ENCODE data around the gene ADK. TPM values are rescaled to one million over a fixed set of nuclear protein-coding genes. Genes with fewer than 3 reads are reported as not detected.

ADK gene
- total and polyA plus RNA-seq, 2 experiments from 2014 or later: 39.9 to 53.0 TPM

DNA sequence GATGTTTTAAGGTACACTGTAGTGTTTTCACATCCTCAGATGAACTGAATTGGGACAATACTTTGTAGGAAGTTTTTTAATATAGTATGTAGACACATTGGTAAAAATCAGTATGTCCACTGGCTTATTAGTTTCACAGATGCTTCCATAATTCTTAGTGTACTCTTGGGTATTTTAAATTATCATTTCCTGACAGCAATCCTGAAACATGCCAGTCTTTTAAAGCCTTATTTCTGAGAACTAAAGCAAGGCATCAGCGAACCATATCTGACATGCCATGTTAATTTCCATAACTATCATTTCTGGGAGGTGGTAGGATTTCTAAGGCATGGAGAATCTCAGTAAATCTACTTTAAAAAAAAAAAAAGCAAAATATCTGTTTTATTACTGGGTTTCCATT lies 266.4 kb downstream of the ADK start:
- Histone ChIP-seq H2AFZ (no peak overlapping the region), H3K9me2 (ENCODE audit: insufficient read depth) (no peaks in the 10 kb centered on the region), H4K20me1 (replicated peaks; ENCODE audit: insufficient read depth) (no peaks in the 10 kb centered on the region), H3K4me2 (no peak overlapping the region), H3K79me2 (replicated peaks; ENCODE audit: insufficient read depth) (no peaks in the 10 kb centered on the region), H3F3A (replicated peaks; ENCODE audit: low read depth) (no peaks in the 10 kb centered on the region), H3K4me1 (ENCODE audit: insufficient read depth) (peaks cover 59% of the 10 kb centered on the region), H3K4me3 (no peak overlapping the region), H3K27ac (ENCODE audit: low read depth) (peak overlapping the region; percentile 83), H3K27me3 (ENCODE audit: insufficient read depth) (no peaks in the 10 kb centered on the region), H3K36me3 (ENCODE audit: insufficient read depth) (no peaks in the 10 kb centered on the region)
- Mint-ChIP-seq H3K36me3 (ENCODE audit: low read depth) (peaks cover 11% of the 10 kb centered on the region; the same call in 2 of the 3 replicates), H3K4me1 (peaks cover 52% of the 10 kb centered on the region), H3K27me3 (ENCODE audit: insufficient read depth, low read depth, poor library complexity) (no peaks in the 10 kb centered on the region), H3K4me3 (no peak overlapping the region), H3K27ac (no peak overlapping the region; the same call in 1 of the 2 replicates), H3K9me3 (peaks cover 3% of the 10 kb centered on the region; the same call in 2 of the 3 replicates)
- TF ChIP-seq CREB1 (CRISPR knock-in tag; IDR thresholded peaks at IDR 0.05; ENCODE audit: low read depth) (no peak), EZH2phosphoT487 (IDR thresholded peaks at IDR 0.05; ENCODE audit: unreplicated experiment) (no peak), NANOG (IDR thresholded peaks at IDR 0.05; ENCODE audit: borderline replicate concordance) (no peak)
- TF ChIP-seq, protein P1, sequence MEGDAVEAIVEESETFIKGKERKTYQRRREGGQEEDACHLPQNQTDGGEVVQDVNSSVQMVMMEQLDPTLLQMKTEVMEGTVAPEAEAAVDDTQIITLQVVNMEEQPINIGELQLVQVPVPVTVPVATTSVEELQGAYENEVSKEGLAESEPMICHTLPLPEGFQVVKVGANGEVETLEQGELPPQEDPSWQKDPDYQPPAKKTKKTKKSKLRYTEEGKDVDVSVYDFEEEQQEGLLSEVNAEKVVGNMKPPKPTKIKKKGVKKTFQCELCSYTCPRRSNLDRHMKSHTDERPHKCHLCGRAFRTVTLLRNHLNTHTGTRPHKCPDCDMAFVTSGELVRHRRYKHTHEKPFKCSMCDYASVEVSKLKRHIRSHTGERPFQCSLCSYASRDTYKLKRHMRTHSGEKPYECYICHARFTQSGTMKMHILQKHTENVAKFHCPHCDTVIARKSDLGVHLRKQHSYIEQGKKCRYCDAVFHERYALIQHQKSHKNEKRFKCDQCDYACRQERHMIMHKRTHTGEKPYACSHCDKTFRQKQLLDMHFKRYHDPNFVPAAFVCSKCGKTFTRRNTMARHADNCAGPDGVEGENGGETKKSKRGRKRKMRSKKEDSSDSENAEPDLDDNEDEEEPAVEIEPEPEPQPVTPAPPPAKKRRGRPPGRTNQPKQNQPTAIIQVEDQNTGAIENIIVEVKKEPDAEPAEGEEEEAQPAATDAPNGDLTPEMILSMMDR (conservative IDR thresholded peaks at IDR 0.05; ENCODE audit: low read depth in 2 of 2): no peak
- TF ChIP-seq, protein P2, sequence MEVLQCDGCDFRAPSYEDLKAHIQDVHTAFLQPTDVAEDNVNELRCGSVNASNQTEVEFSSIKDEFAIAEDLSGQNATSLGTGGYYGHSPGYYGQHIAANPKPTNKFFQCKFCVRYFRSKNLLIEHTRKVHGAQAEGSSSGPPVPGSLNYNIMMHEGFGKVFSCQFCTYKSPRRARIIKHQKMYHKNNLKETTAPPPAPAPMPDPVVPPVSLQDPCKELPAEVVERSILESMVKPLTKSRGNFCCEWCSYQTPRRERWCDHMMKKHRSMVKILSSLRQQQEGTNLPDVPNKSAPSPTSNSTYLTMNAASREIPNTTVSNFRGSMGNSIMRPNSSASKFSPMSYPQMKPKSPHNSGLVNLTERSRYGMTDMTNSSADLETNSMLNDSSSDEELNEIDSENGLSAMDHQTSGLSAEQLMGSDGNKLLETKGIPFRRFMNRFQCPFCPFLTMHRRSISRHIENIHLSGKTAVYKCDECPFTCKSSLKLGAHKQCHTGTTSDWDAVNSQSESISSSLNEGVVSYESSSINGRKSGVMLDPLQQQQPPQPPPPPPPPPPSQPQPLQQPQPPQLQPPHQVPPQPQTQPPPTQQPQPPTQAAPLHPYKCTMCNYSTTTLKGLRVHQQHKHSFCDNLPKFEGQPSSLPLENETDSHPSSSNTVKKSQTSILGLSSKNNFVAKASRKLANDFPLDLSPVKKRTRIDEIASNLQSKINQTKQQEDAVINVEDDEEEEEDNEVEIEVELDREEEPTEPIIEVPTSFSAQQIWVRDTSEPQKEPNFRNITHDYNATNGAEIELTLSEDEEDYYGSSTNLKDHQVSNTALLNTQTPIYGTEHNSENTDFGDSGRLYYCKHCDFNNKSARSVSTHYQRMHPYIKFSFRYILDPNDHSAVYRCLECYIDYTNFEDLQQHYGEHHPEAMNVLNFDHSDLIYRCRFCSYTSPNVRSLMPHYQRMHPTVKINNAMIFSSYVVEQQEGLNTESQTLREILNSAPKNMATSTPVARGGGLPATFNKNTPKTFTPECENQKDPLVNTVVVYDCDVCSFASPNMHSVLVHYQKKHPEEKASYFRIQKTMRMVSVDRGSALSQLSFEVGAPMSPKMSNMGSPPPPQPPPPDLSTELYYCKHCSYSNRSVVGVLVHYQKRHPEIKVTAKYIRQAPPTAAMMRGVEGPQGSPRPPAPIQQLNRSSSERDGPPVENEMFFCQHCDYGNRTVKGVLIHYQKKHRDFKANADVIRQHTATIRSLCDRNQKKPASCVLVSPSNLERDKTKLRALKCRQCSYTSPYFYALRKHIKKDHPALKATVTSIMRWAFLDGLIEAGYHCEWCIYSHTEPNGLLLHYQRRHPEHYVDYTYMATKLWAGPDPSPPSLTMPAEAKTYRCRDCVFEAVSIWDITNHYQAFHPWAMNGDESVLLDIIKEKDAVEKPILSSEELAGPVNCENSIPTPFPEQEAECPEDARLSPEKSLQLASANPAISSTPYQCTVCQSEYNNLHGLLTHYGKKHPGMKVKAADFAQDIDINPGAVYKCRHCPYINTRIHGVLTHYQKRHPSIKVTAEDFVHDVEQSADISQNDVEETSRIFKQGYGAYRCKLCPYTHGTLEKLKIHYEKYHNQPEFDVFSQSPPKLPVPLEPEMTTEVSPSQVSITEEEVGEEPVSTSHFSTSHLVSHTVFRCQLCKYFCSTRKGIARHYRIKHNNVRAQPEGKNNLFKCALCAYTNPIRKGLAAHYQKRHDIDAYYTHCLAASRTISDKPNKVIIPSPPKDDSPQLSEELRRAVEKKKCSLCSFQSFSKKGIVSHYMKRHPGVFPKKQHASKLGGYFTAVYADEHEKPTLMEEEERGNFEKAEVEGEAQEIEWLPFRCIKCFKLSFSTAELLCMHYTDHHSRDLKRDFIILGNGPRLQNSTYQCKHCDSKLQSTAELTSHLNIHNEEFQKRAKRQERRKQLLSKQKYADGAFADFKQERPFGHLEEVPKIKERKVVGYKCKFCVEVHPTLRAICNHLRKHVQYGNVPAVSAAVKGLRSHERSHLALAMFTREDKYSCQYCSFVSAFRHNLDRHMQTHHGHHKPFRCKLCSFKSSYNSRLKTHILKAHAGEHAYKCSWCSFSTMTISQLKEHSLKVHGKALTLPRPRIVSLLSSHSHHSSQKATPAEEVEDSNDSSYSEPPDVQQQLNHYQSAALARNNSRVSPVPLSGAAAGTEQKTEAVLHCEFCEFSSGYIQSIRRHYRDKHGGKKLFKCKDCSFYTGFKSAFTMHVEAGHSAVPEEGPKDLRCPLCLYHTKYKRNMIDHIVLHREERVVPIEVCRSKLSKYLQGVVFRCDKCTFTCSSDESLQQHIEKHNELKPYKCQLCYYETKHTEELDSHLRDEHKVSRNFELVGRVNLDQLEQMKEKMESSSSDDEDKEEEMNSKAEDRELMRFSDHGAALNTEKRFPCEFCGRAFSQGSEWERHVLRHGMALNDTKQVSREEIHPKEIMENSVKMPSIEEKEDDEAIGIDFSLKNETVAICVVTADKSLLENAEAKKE (CRISPR knock-in tag; IDR thresholded peaks at IDR 0.05): no peak
- DNase-seq (ENCODE audit: low spot score) (no peak), ATAC-seq (no peak)
